HCT116 (cell line): Measurements from ENCODE around the gene NPAS4. TPM values are rescaled to one million over a fixed set of nuclear protein-coding genes. Genes with fewer than 3 reads are reported as not detected.

ENCODE experiments used
- ATAC-seq: fragments of 200-7000 bp; cut with Tn5 transposase; 2 replicates; pipeline ENCODE4 v1.9.1; 2020; ENCODE audit warnings: mild to moderate bottlenecking, moderate library complexity
- BruUV-seq: library from RNA; stranded (reverse); fragments of 400-500 nt; replicated peaks from 2 replicates; lab custom pipeline; 2021; lab: Mats Ljungman, UMichigan
- CTCF ChIA-PET: fragments of 300-600 bp; sonication (Branson Sonifier 250); formaldehyde crosslinking; loops from one replicate; lab custom pipeline; 2021; ENCODE audit warnings: antibody characterized with exemption; lab: Charles Lee
- POLR2A ChIA-PET: fragments of 300-600, 350-600 bp; sonication (Branson Sonifier 250); formaldehyde crosslinking; loops from one replicate; lab custom pipeline; 2021; ENCODE audit warnings: antibody characterized with exemption; lab: Charles Lee
- RAD21 ChIA-PET, 2 experiments: fragments of 300-600 bp; sonication (Branson Sonifier 250); formaldehyde crosslinking; loops; one replicate each; lab custom pipeline; 2023; ENCODE audit warnings: low total read pairs in 2 of 2; ENCODE audit not compliant: uncharacterized antibody in 2 of 2, unreplicated experiment in 2 of 2, low non-redundant PET in 1 of 2; lab: Charles Lee
- DNase-seq: peaks from one replicate; pipeline ENCODE4 v3.0.0-alpha.2; 2010; ENCODE audit warnings: low read depth, low spot score
- H2AFZ ChIP-seq: fragments of 200-600 bp; shearing (Covaris generic), sonication (generic); 2 replicates; pipeline ENCODE4 v1.6.1; 2017; ENCODE audit warnings: low read depth, mixed run types, mixed read lengths, antibody characterized with exemption, low read length; ENCODE audit not compliant: poor library complexity, severe bottlenecking
- H3K27ac ChIP-seq: 2 replicates; pipeline ENCODE4 v1.5.1; 2012; ENCODE audit warnings: low read depth, low read length
- H3K27me3 ChIP-seq: fragments of 200-600 bp; sonication (generic); 2 replicates; pipeline ENCODE4 v1.6.1; 2016; ENCODE audit warnings: mixed run types, low read length, mixed read lengths; ENCODE audit not compliant: insufficient read depth
- H3K36me3 ChIP-seq, 2 experiments: fragments of 200-500 bp in 1 of 2; fragments of 200-600 bp in 1 of 2; sonication (Bioruptor generic) in 1 of 2; sonication (generic) in 1 of 2; 2 replicates each; pipeline versions ENCODE4 v1.5.1 to v1.6.1; 2014 to 2016; ENCODE audit warnings: low read length in 2 of 2, inconsistent platforms in 1 of 2, mixed read lengths in 1 of 2, mixed run types in 1 of 2; ENCODE audit not compliant: insufficient read depth in 2 of 2, control insufficient read depth in 1 of 2
- H3K4me1 ChIP-seq, 2 experiments: fragments of 200-600 bp in 1 of 2; sonication (generic) in 1 of 2; 2 replicates each; pipeline versions ENCODE4 v1.5.1 to v1.6.1; 2012 to 2017; ENCODE audit warnings: low read length in 2 of 2, inconsistent platforms in 1 of 2, mild to moderate bottlenecking in 1 of 2, mixed read lengths in 1 of 2, mixed run types in 1 of 2, moderate library complexity in 1 of 2; ENCODE audit not compliant: insufficient read depth in 2 of 2, control insufficient read depth in 1 of 2
- H3K4me2 ChIP-seq: fragments of 200-600 bp; sonication (generic); 2 replicates; pipeline ENCODE4 v1.6.1; 2017; ENCODE audit warnings: mixed run types, low read length, mixed read lengths
- H3K4me3 ChIP-seq, 2 experiments: fragments of 200-600 bp in 1 of 2; sonication (generic) in 1 of 2; replicated peaks in 1 of 2; 2 replicates each; pipeline ENCODE4 v1.5.1; 2011 to 2016; ENCODE audit warnings: low read length in 2 of 2, control low read depth in 1 of 2, low read depth in 1 of 2, mild to moderate bottlenecking in 1 of 2, mixed read lengths in 1 of 2, mixed run types in 1 of 2
- H3K79me2 ChIP-seq: fragments of 200-600 bp; sonication (generic); 2 replicates; pipeline ENCODE4 v1.6.1; 2017; ENCODE audit warnings: mild to moderate bottlenecking, mixed run types, low read length, moderate library complexity, mixed read lengths; ENCODE audit not compliant: insufficient read depth
- H3K9ac ChIP-seq: fragments of 200-600 bp; sonication (generic); 2 replicates; pipeline ENCODE4 v1.6.1; 2016; ENCODE audit warnings: low read length, mixed read lengths
- H3K9me2 ChIP-seq: fragments of 200-600 bp; sonication (generic), shearing (Covaris generic); 2 replicates; pipeline ENCODE4 v1.6.1; 2017; ENCODE audit warnings: mixed run types, mild to moderate bottlenecking, moderate library complexity; ENCODE audit not compliant: insufficient read depth
- H3K9me3 ChIP-seq, 2 experiments: fragments of 200-500 bp in 1 of 2; fragments of 200-600 bp in 1 of 2; sonication (Bioruptor generic) in 1 of 2; sonication (generic) in 1 of 2; 2 replicates each; pipeline ENCODE4 v1.6.1; 2014 to 2017; ENCODE audit warnings: low read length in 2 of 2, mixed read lengths in 2 of 2, inconsistent platforms in 1 of 2, low read depth in 1 of 2, mild to moderate bottlenecking in 1 of 2, mixed run types in 1 of 2, moderate library complexity in 1 of 2; ENCODE audit not compliant: control insufficient read depth in 1 of 2, insufficient read depth in 1 of 2
- H4K20me1 ChIP-seq: fragments of 200-600 bp; sonication (generic), shearing (Covaris generic); 2 replicates; pipeline ENCODE4 v1.6.1; 2017; ENCODE audit warnings: mixed run types, mild to moderate bottlenecking, moderate library complexity; ENCODE audit not compliant: insufficient read depth
- CEBPB ChIP-seq: IDR thresholded peaks from 2 replicates; pipeline ENCODE4 v1.6.1; 2012; ENCODE audit warnings: low read depth
- CTCF ChIP-seq, 3 experiments: fragments of 200-600 bp in 1 of 3; sonication (generic) in 1 of 3; IDR thresholded peaks in 2 of 3; conservative IDR thresholded peaks in 1 of 3; 2 replicates each; pipeline ENCODE4 v1.5.1; 2012 to 2017; ENCODE audit warnings: low read depth in 2 of 3, low read length in 2 of 3, antibody characterized with exemption in 1 of 3, borderline replicate concordance in 1 of 3, control low read depth in 1 of 3, mild to moderate bottlenecking in 1 of 3, mixed read lengths in 1 of 3, mixed run types in 1 of 3, moderate library complexity in 1 of 3; ENCODE audit not compliant: insufficient read depth in 1 of 3
- FOSL1 ChIP-seq: IDR thresholded peaks from 2 replicates; pipeline ENCODE4 v1.6.1; 2012; ENCODE audit warnings: low read depth
- JUND ChIP-seq: IDR thresholded peaks from 2 replicates; pipeline ENCODE4 v1.6.1; 2012
- MAX ChIP-seq: IDR thresholded peaks from 2 replicates; pipeline ENCODE4 v1.6.1; 2012
- POLR2A ChIP-seq: IDR thresholded peaks from 2 replicates; pipeline ENCODE4 v1.7.0; 2011; ENCODE audit warnings: borderline replicate concordance; ENCODE audit not compliant: insufficient read depth, insufficient read length; ENCODE audit errors: extremely low read depth
- POLR2AphosphoS5 ChIP-seq: IDR thresholded peaks from 2 replicates; pipeline ENCODE4 v1.6.1; 2011; ENCODE audit warnings: mild to moderate bottlenecking, low read depth, low read length, moderate library complexity
- RAD21 ChIP-seq: IDR thresholded peaks from 2 replicates; pipeline ENCODE4 v1.6.1; 2012; ENCODE audit warnings: low read depth, mild to moderate bottlenecking
- SP1 ChIP-seq: IDR thresholded peaks from 2 replicates; pipeline ENCODE4 v1.6.1; 2012; ENCODE audit warnings: low read depth
- SRF ChIP-seq: IDR thresholded peaks from 2 replicates; pipeline ENCODE4 v1.6.1; 2012; ENCODE audit warnings: low read depth
- intact Hi-C: fragments of 100-400 bp; cut with micrococcal nuclease; formaldehyde crosslinking; loops from 2 replicates; pipeline ENCODE4 v1.10.0; 2022
- total RNA-seq: library from RNA; stranded (reverse); gene quantifications from one replicate; pipeline ENCODE4 v1.2.1, GENCODE V29; 2021; ENCODE audit not compliant: unreplicated experiment

NPAS4 gene
- total RNA-seq, 1 experiment from 2014 or later: not detected

- CTCF ChIA-PET: no interaction called here
- no TSS peak for BruUV-seq
- no peak overlapping the region for H3K27ac ChIP-seq
- H2AFZ ChIP-seq: no peak overlapping the region
- no peak overlapping the region for H3K4me3 ChIP-seq
- H3K9ac ChIP-seq: no peak overlapping the region
- peak overlapping the region; percentile 27 for H3K4me2 ChIP-seq
- H3K79me2 ChIP-seq: no peaks in the 10 kb centered on the region
- no peaks in the 10 kb centered on the region for H3K27me3 ChIP-seq
- TF ChIP-seq CTCF (IDR thresholded peaks at IDR 0.05 in 2 of 3, conservative IDR thresholded peaks at IDR 0.05 in 1 of 3; ENCODE audit: borderline replicate concordance in 1 of 3, insufficient read depth in 1 of 3, low read depth in 2 of 3, low read length in 2 of 3): no peak
- peak; percentile 58; the same call in 1 of the 2 replicates for TF ChIP-seq CEBPB
- no peak for TF ChIP-seq POLR2AphosphoS5
- TF ChIP-seq MAX: peak; percentile 43; the same call in 1 of the 2 replicates
- TF ChIP-seq SRF: peak; percentile 67
- peak; percentile 47; the same call in 1 of the 2 replicates for TF ChIP-seq FOSL1
- TF ChIP-seq SP1: 0 out of 2 replicates have a peak, but pooled peaks have one; percentile 29
- TF ChIP-seq, all 23 proteins: peak for 5
- Histone ChIP-seq H3K4me1 (peaks cover 0 to 16% of the 10 kb centered on the region in 2 experiments; a peak in 2 of 4 replicates), H4K20me1 (no peaks in the 10 kb centered on the region), H3K9me2 (no peaks in the 10 kb centered on the region), H3K36me3 (no peaks in the 10 kb centered on the region), H3K9me3 (no peaks in the 10 kb centered on the region)
- POLR2A ChIA-PET: no interaction called here
- peak; percentile 19 for DNase-seq
- RAD21 ChIA-PET: no interaction called here
- ATAC-seq: no peak
- intact Hi-C loops: no loop called here
Measured at GRCh38 chr11:66443602-66444001, 22.8 kb downstream of the NPAS4 start.

- Histone ChIP-seq H3K4me2 (no peak overlapping the region), H3K27ac (no peak overlapping the region), H3K36me3 (no peaks in the 10 kb centered on the region), H2AFZ (no peak overlapping the region), H3K9ac (no peak overlapping the region), H3K9me2 (no peaks in the 10 kb centered on the region), H4K20me1 (no peaks in the 10 kb centered on the region), H3K9me3 (no peaks in the 10 kb centered on the region), H3K4me3 (no peak overlapping the region), H3K79me2 (no peaks in the 10 kb centered on the region), H3K4me1 (peaks cover 0 to 10% of the 10 kb centered on the region in 2 experiments; a peak in 1 of 4 replicates), H3K27me3 (no peaks in the 10 kb centered on the region)
- DNase-seq (no peak), ATAC-seq (no peak)
- intact Hi-C loops: no loop called here
- POLR2A ChIA-PET: no interaction called here
- TF ChIP-seq FOSL1 (no peak), POLR2A (no peak), JUND (no peak), RAD21 (no peak), SP1 (no peak)
- BruUV-seq: no TSS peak
- CTCF ChIA-PET: interaction anchor here (1.7 kb wide), 1 partner anchor 8 kb away, joined by 4 read pairs; the partner anchor contains the start of gene MRPL11
- RAD21 ChIA-PET: no interaction called here
Measured at GRCh38 chr11:66447012-66447411, 26.2 kb downstream of the NPAS4 start.
